Lower leg skin (tissue), 3 donors: Measurements from ENCODE around the gene HP1BP3.

Experiments used
- POLR2A ChIP-seq, 2 donors: fragments of 450-650 bp; IDR thresholded peaks; one replicate each; pipeline ENCODE4 v1.6.1; 2016 to 2017; ENCODE audit warnings: antibody characterized with exemption in 2 of 2, mild to moderate bottlenecking in 1 of 2, moderate library complexity in 1 of 2
- TF ChIP-seq, protein P1 (sequence below), 3 donors: fragments of 450-650 bp; IDR thresholded peaks; one replicate each; pipeline ENCODE4 v1.5.1; 2016; ENCODE audit warnings: antibody characterized with exemption in 3 of 3, mild to moderate bottlenecking in 3 of 3, moderate library complexity in 2 of 3

DNA sequence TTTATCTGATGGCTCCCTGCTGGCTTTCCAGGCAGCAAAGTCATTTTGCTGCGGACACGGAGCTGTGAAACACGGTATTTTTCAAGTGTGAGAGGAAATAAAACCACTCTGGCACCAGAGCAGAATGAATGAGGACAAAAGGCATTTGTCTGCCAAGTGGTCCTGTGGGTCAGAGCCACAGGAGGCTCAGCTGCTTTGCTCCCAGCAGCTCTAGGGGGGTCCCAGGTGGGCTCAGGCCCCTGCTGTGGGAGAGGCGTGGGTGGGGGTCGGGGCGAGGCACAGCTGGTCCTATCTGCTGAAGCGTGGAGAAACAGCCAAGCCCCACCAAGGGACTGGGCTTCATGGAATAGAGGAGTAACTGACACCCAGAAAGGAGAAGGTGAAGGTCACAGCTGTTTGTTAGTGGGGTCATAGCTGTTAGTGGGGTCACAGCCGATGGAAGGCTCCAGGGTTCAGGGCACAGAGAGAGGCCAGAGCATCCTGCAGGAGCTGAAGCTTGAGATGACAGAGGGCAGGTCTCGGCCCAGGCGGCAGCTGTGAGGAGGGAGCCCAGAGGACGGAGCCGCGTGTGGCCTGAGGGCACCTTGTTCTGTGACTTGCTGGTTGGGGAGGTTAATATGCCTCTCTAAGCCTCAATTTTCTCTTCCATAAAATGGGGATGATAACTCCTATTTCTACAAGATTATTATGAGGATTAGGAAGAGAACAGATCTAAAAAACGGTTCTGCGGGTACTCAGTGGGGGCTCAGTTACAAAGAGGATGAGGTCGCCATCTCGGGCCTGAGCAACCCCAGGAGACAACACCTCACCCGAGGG, 76.4 kb downstream of the HP1BP3 start:
- TF ChIP-seq, protein P1, sequence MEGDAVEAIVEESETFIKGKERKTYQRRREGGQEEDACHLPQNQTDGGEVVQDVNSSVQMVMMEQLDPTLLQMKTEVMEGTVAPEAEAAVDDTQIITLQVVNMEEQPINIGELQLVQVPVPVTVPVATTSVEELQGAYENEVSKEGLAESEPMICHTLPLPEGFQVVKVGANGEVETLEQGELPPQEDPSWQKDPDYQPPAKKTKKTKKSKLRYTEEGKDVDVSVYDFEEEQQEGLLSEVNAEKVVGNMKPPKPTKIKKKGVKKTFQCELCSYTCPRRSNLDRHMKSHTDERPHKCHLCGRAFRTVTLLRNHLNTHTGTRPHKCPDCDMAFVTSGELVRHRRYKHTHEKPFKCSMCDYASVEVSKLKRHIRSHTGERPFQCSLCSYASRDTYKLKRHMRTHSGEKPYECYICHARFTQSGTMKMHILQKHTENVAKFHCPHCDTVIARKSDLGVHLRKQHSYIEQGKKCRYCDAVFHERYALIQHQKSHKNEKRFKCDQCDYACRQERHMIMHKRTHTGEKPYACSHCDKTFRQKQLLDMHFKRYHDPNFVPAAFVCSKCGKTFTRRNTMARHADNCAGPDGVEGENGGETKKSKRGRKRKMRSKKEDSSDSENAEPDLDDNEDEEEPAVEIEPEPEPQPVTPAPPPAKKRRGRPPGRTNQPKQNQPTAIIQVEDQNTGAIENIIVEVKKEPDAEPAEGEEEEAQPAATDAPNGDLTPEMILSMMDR (IDR thresholded peaks at IDR 0.05): no peak
- TF ChIP-seq POLR2A (IDR thresholded peaks at IDR 0.05): no peak
